Superior temporal gyrus (tissue), 1 donor: Measurements from ENCODE around the gene MAP2K1.

Source experiments
- DNase-seq: peaks from one replicate; pipeline ENCODE4 v3.0.0-alpha.2; 2016; ENCODE audit errors: extremely low spot score

The MAP2K1 gene

DNA sequence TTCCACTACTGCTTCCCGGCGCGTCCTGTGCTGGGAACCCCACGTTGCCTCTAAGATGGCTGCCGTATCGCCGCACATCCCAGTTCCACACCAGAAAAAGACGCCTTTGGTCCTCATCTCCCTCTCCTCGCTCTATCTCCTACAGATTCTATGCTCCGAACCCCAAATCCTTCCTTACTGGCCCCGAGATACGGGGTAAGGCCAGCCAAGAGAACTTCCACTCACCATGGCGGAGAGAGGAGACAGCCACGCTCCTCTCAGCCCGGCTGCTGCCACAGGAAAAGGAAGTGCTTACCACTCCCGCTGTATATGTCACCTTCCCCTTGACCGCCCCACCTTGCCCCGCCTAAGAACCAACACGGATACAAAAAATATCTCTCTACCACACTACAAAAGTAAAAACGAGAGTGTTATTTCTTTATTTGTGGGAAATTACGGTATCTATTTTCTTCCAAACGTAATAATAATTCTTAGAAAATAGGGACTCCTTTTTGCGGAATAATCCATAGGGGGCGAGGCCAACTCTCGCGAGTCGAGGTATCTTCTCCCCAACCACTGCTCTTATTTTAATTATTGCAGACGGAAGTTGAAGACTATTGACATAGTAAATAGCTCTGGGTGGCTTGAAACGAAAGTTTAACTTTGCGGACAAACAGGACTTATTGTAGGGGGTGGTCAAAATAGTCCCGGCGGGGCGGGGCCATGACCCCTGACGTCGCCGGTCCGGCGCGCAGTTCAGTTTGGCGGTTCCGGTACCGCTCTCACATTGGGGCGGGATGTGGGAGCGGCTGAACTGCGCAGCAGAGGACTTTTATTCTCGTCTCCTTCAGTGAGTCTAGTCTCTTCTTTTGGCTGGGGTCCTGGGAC lies 118.1 kb downstream of the MAP2K1 start, which contains the start of the genes RPL4 and ZWILCH:
TSS of gene RPL4 (minus strand) at position 293 of the 867 bp plus-strand sequence. CDS start at position 228, 65 bp downstream.
TSS of gene ZWILCH (plus strand) at position 764 of the 867 bp plus-strand sequence. CDS start at position 777, 13 bp downstream.
- peak; percentile 86 for DNase-seq

DNA sequence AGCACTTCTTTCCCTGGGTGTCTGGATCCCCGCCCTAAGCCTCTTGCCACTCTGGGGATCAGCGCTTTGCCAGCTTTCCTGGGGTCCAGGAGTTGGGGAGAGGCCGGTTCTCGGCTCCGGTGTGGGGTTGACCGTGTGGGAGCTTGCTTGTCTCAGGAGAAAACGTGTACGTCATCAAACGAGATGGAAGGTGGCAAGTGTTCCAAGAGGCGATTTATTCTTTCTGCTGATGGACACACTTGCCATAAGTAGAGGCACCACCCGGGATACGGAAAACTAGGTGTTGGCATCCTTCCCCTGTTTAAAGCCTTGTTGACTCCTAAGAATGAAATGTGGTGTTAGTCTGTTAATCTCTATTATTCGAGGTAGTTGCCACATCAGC lies 118.7 kb downstream of the MAP2K1 start:
- no peak for DNase-seq

DNA sequence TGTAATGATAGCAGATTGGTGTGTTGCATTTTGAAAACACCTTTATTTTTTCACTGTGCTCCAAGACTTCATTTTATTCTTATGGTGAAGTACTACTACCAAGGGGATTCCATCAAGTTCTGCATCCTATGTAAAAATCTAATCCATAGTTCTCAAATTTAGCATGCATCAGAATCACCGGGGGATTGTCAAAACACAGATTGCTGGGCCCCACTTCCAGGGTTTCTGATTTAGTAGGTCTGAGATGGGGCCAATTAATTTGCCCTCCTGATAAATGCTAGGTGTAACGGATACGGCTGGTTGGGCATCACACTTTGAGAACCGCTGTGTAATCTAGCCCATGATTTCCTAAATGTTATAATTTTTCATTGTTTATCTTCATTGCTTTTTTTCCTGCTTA lies 119.1 kb downstream of the MAP2K1 start:
- no peak for DNase-seq

DNA sequence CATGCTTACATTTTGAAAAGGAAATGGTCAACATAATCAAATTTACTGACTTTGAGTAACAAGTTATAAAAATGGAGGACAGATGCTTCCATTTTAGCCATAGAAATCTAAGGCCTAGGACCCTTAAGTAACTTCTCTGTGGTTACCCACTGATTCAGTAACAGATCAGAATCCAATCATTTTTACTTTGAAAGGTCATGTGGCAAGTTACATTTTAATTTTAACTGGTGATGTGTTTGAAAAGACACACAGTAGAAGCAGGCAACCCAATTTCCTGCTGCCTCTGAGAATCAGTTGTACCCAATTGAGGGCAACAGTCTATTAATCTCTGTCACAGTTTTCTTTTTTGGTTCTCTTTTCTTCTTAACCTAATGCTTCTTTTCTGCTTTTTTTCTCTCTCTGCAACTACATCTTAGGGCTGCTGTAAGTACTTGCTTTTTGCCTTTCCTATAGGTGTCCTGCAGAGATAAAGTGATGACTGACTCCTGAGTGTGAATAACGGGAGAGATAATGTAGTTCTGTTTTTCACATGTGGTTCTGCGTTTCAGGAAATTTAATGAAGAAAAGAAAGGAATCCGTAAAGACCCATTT lies 121.7 kb downstream of the MAP2K1 start:
- DNase-seq, result no peak

DNA sequence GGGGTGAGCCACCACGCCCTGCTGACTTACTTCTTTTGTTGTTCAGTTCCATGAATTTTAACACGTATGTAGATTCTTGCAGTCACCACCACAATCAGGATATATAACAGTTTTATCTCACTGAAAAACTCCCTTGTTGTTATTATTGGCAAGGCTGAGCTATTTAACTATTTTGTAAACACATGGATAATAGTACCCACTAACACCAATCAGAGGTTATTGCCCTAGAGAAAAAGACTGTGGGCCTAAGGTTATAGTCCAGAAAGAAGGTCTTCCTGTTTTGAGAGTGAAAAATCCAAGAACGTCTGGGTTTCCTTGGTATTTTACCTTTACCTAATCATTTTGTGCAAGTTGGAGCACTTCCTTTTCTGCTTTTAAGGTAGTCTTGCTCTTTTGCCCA lies 127.9 kb downstream of the MAP2K1 start:
- DNase-seq, result no peak

DNA sequence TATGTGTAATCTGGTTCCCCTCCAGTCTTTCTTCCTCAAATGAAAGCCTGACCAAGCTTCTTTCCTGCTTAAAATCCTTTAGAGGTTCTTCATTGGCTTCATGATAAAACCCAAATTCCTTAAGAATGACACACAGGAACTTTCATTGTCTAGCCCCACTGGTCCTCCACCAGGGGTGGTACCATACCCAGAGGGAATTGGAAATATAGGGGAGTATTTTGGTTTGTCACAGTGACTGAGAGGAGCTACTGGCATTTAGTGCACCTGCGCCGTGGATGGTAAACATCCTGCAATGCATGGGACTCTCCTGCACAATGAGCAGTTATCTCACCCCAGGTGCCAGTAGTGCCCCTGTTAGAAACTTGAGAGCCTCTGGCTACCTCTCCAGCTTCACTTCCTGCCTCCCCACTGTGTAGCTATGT lies 129.2 kb downstream of the MAP2K1 start:
- DNase-seq, result no peak

DNA sequence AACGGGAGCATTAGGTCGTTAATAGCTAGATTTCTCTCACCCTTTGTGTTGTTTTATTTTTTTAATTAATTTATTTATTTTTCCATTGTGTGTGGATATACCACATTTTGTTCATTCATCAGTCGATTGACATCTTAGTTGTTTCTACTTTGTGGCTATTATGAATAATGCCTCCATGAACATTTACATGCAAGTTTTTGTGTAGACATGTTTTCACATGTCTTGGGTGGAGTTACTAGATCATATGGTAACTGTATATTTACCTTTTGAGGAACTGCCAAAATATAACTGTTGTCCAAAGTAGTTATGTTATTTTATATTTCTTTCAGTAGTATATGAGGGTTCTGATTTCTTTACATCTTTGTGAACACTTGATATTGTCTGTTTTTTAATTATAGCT lies 137.2 kb downstream of the MAP2K1 start:
- DNase-seq, result no peak

DNA sequence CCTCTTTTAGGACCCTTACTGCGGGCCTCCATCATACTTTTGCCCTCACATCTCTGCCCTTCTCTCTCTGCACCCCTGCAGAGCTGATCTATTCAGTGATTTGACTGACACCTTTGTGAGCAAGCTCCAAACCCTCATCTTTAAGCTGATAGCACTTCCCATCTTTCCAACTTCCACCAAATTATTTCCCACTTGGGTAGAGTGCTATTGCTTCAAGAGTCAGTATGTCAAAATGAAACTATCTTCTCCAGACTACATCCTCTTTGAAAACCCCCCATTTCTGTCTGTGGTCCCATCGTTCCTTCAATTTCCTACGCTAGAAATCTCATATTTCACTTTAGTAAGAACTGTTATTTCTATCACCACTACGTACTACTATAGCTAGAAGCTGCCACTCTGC lies 138.1 kb downstream of the MAP2K1 start:
- DNase-seq, result no peak

DNA sequence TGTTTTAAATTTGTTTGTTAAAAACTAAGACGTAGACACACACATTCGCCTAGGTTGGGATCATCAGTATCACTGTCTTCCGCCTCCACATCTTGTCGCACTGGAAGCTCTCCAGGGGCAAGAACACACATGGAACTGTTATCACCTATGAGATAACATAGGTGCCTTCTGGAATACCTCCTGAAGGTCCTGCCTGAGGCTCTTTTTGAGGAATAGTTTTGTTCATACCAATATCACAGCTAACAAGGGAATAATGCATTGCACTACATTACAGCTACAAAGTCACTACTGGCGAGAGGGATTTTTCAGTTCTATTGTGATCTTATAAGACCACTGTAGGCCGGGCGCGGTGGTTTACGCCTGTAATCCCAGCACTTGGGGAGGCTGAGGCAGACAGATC lies 148.3 kb downstream of the MAP2K1 start:
- no peak for DNase-seq
